ENCODE measurements around the gene HSD17B1. TPM values are rescaled to one million over a fixed set of nuclear protein-coding genes. Genes with fewer than 3 reads are reported as not detected.

Gene HSD17B1
- total and polyA plus RNA-seq, 2 of the 13 experiments (the other 11 are each of a cell fraction or from before 2014, with no cell fraction given): 0.54 to 0.93 TPM

- TF ChIP-seq ARNTL (CRISPR knock-in tag; IDR thresholded peaks at IDR 0.05) (peak; percentile 18; the same call in 1 of the 2 replicates), ZNF263 (CRISPR knock-in tag; IDR thresholded peaks at IDR 0.05) (peak; percentile 39), ZNF674 (CRISPR knock-in tag; IDR thresholded peaks at IDR 0.05; ENCODE audit: low read depth) (no peak), ZNF780A (CRISPR knock-in tag; IDR thresholded peaks at IDR 0.05) (no peak), SAP130 (CRISPR knock-in tag; IDR thresholded peaks at IDR 0.05; ENCODE audit: low read depth) (peak; percentile 61; the same call in 1 of the 2 replicates), NR2C2 (CRISPR knock-in tag; IDR thresholded peaks at IDR 0.05; ENCODE audit: borderline replicate concordance) (no peak), CHD2 (IDR thresholded peaks at IDR 0.05; ENCODE audit: low read depth, low read length) (no peak), CCDC6 (CRISPR knock-in tag; IDR thresholded peaks at IDR 0.05) (no peak), ZNF205 (CRISPR knock-in tag; IDR thresholded peaks at IDR 0.05) (no peak), ATF7 (IDR thresholded peaks at IDR 0.05) (no peak), ATF7 (CRISPR knock-in tag; IDR thresholded peaks at IDR 0.05) (0 out of 2 replicates have a peak, but pooled peaks have one; percentile 48), ZNF768 (CRISPR knock-in tag; IDR thresholded peaks at IDR 0.05) (peak; percentile 68), JARID2 (CRISPR knock-in tag; IDR thresholded peaks at IDR 0.05; ENCODE audit: insufficient replicate concordance) (no peak), ZNF276 (CRISPR knock-in tag; IDR thresholded peaks at IDR 0.05; ENCODE audit: low read depth) (no peak), ZNF773 (CRISPR knock-in tag; IDR thresholded peaks at IDR 0.05; ENCODE audit: borderline replicate concordance) (no peak), ZBTB8A (CRISPR knock-in tag; IDR thresholded peaks at IDR 0.05; ENCODE audit: borderline replicate concordance, low read depth) (no peak), GATAD2A (CRISPR knock-in tag; IDR thresholded peaks at IDR 0.05) (peak; percentile 48), ZFP82 (CRISPR knock-in tag; IDR thresholded peaks at IDR 0.05; ENCODE audit: borderline replicate concordance) (no peak), ZNF672 (CRISPR knock-in tag; IDR thresholded peaks at IDR 0.05) (no peak), ZNF530 (CRISPR knock-in tag; IDR thresholded peaks at IDR 0.05; ENCODE audit: low read depth) (no peak)
- TF ChIP-seq, protein P1, sequence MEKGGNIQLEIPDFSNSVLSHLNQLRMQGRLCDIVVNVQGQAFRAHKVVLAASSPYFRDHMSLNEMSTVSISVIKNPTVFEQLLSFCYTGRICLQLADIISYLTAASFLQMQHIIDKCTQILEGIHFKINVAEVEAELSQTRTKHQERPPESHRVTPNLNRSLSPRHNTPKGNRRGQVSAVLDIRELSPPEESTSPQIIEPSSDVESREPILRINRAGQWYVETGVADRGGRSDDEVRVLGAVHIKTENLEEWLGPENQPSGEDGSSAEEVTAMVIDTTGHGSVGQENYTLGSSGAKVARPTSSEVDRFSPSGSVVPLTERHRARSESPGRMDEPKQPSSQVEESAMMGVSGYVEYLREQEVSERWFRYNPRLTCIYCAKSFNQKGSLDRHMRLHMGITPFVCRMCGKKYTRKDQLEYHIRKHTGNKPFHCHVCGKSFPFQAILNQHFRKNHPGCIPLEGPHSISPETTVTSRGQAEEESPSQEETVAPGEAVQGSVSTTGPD (CRISPR knock-in tag; IDR thresholded peaks at IDR 0.05): no peak
- TF ChIP-seq, protein P2, sequence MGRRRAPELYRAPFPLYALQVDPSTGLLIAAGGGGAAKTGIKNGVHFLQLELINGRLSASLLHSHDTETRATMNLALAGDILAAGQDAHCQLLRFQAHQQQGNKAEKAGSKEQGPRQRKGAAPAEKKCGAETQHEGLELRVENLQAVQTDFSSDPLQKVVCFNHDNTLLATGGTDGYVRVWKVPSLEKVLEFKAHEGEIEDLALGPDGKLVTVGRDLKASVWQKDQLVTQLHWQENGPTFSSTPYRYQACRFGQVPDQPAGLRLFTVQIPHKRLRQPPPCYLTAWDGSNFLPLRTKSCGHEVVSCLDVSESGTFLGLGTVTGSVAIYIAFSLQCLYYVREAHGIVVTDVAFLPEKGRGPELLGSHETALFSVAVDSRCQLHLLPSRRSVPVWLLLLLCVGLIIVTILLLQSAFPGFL (CRISPR knock-in tag; IDR thresholded peaks at IDR 0.05): no peak
- TF ChIP-seq, protein P3, sequence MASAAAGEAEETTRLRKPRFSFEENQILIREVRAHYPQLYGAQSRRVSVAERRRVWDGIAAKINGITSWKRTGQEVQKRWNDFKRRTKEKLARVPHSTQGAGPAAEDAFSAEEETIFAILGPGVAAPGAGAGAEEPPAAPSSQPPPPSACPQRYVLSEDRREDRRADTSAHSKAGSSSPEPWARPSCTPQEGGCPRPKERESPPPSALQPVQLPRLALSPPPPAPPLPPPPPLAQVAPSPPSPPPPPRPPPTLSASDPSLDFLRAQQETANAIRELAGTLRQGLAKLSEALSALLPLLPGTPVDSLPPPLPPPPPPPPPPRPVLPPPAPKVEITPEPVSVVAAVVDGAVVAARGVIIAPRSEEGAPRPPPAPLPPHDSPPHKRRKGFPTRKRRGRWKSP (CRISPR knock-in tag; IDR thresholded peaks at IDR 0.05): no peak
- TF ChIP-seq, protein P4, sequence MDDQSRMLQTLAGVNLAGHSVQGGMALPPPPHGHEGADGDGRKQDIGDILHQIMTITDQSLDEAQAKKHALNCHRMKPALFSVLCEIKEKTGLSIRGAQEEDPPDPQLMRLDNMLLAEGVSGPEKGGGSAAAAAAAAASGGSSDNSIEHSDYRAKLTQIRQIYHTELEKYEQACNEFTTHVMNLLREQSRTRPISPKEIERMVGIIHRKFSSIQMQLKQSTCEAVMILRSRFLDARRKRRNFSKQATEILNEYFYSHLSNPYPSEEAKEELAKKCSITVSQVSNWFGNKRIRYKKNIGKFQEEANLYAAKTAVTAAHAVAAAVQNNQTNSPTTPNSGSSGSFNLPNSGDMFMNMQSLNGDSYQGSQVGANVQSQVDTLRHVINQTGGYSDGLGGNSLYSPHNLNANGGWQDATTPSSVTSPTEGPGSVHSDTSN (CRISPR knock-in tag; IDR thresholded peaks at IDR 0.05; ENCODE audit: borderline replicate concordance): no peak
Observed at GRCh38 chr17:42519546-42520491, 32.9 kb upstream of the HSD17B1 start (continued).
